Adipose tissue (tissue), 3 donors: Measurements from ENCODE around the gene MYORG. TPM values are rescaled to one million over a fixed set of nuclear protein-coding genes. Genes with fewer than 3 reads are reported as not detected.

ENCODE experiments used
- H3K27ac ChIP-seq: one replicate; pipeline ENCODE4 v1.5.1; 2013; ENCODE audit warnings: low read depth, low read length
- WGBS, 3 donors: extraction: QIAGEN DNeasy Blood & Tissue Kit; methylation state at CpG; one replicate each; pipeline ENCODE4 v1.1.7; 2013; 5-methylcytosine and 5-hydroxymethylcytosine counted together
- polyA plus RNA-seq, 3 donors: library from polyadenylated mRNA; stranded (reverse); fragments of 200-250 nt; gene quantifications; one replicate each; pipeline ENCODE4 v1.2.3, GENCODE V29; 2013
- donor health status: healthy with polysubstance abuse.
- donor health status: Bipolar disorder and iron deficiency.
- donor health status: healthy.

MYORG gene
- polyA plus RNA-seq, 3 donors, result 5.2 to 12.1 (median 6.1) TPM

DNA sequence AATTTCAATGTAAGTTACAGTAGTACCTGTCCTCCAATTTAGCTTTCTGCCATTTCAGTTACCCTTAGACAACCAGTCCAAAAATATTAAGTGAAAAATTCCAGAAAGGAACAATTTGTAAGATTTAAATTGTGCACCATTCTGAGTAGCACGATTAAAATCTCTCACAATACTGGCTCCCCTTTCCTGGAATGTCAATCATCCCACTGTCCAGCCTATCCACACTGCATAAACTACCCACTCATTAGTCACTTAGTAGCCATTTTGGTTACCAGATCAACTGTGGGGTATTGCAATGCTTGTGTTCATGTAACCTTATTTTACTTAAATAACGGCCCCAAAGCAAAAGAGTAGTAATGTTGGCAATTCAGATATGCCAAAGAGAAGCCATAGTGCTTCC, 59.3 kb downstream of the MYORG start:
- H3K27ac ChIP-seq, result no peak overlapping the region
- 75 to 88% (median 84%) methylated on average over 2 of the region's 2 CpGs for WGBS, 3 donors

Other genes starting within 250 kb of the MYORG start
- 10 to 100 TPM; 19.9 to 54.4 (median 43.2) TPM for gene UBAP1, start 197.9 kb downstream of the MYORG start, polyA plus RNA-seq
- gene KIF24, start 47.6 kb downstream of the MYORG start, polyA plus RNA-seq, result under 1 TPM; 0.12 to 0.29 (median 0.22) TPM
- gene NUDT2, start 47.3 kb downstream of the MYORG start, polyA plus RNA-seq, result 10 to 100 TPM; 18.8 to 34.8 (median 23.0) TPM
- 10 to 100 TPM in 2 of 3 donors, 1 to 10 TPM in 1; 5.7 to 14.5 (median 13.6) TPM for gene FAM219A, start 81.7 kb upstream of the MYORG start, polyA plus RNA-seq
- under 1 TPM in 2 of 3 donors, not detected in 1; 0.10 to 0.26 TPM for gene DNAI1, start 81.9 kb upstream of the MYORG start, polyA plus RNA-seq
- gene ENHO, start 146.1 kb upstream of the MYORG start, polyA plus RNA-seq, result 1 to 10 TPM; 1.1 to 2.7 (median 1.3) TPM
- gene CNTFR, start 212.8 kb upstream of the MYORG start, polyA plus RNA-seq, result 100 to 1,000 TPM in 1 of 3 donors, 10 to 100 TPM in 2; 18.9 to 174 (median 82.9) TPM
- 10 to 100 TPM; 25.6 to 31.9 (median 28.2) TPM for gene RPP25L, start 235.2 kb upstream of the MYORG start, polyA plus RNA-seq
- 100 to 1,000 TPM in 1 of 3 donors, 10 to 100 TPM in 2; 58.7 to 108 (median 84.4) TPM for gene DCTN3, start 243.6 kb upstream of the MYORG start, polyA plus RNA-seq